ENCODE data around the gene TCF23.
"Not testable (repeated sequence)": the region's sequence is repeated elsewhere in the genome, so short reads cannot be mapped to it uniquely, and the experiment has no call there.

TCF23 gene

DNA sequence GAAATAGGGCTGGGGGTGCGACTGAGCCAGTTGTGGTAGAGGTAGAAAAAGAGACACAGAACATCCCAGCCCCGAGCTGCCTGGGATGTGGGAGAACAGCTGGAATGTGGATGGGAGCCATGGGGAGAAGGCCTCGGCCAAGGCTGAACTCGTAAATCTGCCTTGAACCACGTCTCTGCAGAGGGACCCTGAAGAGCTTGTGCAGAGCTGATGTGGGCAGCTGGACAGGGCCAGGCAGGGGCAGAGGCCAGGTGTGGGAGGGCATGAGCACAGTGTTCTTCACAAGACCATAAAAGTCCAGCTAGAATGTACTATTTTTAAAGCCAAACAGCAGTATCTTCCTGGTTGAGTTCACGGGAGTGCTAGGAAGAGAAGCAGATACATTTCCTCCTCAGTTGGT, 5.7 kb downstream of the TCF23 start:
- no peak for DNase-seq

- DNase-seq = no peak
These were observed 6.3 kb downstream of the TCF23 start for GRCh38 chr2:27155069-27155520.

GRCh38 chr2:27158468-27158867, 9.7 kb downstream of the TCF23 start:
- DNase-seq = no peak

- DNase-seq = no peak
These were observed 10.5 kb downstream of the TCF23 start for GRCh38 chr2:27159271-27159670.

DNA sequence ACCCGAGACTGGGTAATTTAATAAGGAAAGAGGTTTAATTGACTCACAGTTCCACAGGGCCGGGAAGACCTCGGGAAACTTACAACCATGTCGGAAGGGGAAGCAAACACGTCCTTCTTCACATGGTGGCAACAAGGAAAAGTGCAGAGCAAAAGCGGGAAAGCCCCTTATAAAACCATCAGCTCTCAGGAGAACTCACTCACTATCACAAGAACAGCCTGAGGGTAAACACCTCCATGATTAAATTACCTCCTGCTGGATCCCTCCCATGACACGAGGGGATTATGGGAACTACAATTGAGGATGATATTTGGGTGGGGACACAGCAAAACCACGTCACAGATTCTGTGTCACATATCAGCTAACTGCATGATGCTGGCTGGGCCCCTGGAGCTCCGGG, 11.4 kb downstream of the TCF23 start:
- no peak for DNase-seq

GRCh38 chr2:27162151-27163121, 13.6 kb downstream of the TCF23 start:
- DNase-seq = no peak

DNA sequence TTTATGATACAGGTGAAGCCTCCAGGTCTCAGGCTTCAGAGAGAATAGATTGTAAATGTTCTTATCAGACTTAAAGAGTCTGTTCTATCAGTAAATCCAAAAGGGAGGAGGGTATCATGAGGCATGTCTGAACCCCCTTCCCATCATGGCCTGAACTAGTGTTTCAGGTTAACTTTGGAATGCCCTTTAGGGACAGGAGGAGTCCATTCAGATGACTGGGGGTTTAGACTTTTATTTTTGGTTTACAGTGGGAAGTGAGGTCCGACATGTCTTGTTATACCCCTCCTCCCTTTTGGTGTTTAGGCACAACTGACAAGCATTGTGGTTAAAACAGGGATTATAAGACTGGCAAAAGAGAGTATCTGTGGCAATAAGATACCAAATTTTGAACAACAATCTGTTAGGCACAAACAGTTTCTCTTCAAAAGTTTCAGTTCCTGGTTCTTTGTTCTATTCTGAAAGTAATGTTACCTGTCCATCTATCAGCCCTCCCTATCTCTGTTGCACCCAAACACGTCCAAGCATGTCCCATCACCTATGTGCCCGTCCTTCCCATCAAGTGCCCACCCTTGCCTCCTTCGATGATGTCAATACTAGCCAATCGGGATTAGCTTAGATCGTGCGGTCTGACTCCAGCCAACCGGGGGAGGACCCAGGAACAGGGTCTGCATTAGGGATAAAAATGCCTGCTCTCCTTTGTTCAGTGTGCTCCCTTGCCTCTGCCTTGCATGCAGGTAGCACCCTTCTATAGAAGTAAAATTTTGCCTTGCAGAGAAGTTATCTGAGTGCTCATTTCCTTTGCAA, 16.4 kb downstream of the TCF23 start:
- DNase-seq = no peak

DNA sequence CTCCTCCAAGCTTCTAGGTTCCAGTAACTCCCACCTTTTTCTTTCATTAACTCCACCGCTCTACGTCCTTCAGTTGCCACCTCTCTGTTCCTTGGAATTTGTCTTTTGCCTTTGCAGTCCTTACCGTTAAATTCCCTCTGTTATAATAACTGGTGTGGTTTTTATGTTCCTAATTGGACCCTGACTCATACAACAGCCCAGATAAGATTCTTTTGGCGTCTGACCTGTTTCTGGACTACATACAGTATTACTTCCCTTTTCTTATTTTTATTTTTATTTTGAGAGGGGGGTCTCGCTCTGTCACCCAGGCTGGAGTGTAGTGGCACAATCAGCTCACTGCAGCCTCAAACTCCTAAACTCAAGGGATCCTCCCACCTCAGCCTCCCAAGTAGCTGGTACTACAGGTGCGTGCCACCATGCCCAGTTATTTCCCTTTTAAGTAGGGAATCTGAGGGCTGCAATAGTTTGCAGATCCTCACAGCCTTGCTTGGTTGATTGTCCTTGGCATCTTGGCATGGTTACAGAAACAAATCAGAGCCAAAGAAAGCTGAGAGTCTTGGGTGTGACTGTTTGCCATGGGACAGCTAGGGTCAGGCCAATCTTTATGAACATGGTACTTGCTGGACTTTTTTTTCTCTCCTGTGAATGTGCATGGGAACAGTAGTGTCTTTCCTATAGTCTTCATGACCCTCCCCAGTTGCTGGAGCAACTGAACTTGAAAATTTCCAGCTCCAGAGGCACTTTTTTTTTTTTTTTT, 22.0 kb downstream of the TCF23 start:
- no peak for DNase-seq

DNA sequence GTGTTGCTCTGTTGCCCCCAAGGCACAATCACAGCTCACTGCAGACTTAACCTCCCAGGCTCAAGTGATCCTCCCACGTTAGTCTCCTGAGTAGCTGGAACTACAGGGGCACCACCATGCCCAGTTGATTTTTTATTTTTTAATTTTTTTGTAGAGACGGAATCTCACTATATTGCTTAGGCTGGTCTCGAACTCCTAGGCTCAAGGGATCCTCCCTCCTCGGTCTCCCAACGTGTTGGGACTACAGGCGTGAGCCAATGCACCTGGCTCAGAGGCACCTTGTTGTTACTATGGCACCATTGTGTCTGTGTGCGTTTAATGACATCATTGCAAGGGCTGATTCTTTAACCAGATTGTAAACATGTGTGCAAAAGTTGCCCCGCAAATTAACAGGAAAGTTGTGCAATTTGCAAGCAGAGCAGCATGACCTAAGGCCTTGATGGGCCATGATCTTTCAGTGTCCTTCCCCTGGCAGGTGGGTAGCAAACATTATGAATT, 22.6 kb downstream of the TCF23 start:
- DNase-seq = no peak

DNA sequence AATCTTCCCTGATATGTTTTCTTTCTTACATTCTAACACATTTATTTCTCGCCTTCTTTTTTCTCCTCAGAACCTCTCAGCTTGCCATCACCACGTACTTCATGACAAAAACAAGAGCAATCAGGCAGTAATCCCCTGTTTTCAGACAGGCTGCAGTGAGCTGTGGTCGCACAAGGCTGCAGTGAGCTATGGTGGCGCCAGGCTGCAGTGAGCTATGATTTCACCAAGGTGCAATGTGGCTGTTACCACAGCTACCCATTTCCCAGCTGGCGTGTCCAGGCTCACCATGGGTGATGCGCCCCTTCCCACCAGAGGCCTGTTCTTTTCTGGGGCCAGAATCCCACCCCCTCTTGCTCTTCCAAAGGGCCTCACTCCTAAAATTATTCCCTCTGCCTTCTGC, 25.8 kb downstream of the TCF23 start:
- no peak for DNase-seq

GRCh38 chr2:27175330-27175729, 26.5 kb downstream of the TCF23 start:
- DNase-seq = no peak

DNA sequence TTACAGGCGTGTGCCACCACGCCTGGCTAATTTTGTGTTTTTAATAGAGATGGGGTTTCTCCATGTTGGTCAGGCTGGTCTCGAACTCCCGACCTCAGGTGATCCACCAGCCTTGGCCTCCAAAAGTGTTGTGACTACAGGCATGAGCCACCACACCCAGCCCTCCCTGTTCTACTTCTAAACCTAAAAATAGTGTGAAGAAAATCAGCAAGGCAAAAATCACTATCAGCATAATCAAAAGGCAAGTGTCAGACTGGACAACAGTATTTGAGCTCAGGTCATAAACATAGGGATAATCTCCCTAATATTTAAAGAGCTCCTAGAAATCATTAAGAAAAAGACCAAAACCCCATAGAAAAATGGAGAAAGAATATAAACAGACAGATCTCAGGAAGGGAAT, 27.0 kb downstream of the TCF23 start:
- not testable (repeated sequence) for DNase-seq

DNA sequence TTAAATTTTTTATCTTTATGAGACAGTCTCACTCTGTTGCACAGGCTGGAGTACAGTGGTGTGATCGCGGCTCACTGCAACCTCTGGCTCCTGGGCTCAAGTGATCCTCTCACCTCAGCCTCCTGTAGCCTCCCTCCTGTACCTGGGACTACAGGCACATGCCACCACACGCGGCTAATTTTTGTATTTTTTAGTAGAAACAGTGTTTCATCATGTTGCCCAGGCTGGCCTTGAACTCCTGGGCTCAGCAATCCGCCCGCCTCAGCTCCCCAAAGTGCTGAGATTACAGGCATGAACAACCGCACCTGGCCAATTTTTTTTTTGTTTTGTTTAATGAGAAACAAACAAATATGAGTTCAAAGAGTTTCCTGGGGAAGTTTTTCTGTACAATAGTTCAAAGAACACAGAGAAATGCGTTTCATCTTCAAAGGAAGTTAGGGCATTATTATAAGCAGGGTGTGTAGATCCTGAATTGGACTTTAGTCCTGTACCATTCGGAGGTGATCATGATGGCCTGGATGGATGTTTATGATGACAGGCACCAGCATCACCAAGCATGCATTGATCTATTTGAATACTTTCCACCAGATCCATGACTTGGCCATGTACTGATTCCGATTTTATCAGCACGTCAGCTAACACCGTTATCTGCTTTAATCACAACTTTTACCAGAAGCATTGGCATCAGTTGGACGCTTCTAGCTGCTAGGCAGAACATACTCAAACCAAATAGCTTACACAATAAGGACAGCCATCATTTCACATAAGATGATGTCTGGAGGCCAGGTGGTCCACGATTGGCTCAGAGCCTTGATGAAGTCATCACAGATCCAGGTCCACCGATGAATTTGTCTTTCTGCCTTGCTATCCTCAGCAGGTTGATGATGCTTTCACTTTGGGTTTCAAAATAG, 28.9 kb downstream of the TCF23 start:
- DNase-seq = no peak

DNA sequence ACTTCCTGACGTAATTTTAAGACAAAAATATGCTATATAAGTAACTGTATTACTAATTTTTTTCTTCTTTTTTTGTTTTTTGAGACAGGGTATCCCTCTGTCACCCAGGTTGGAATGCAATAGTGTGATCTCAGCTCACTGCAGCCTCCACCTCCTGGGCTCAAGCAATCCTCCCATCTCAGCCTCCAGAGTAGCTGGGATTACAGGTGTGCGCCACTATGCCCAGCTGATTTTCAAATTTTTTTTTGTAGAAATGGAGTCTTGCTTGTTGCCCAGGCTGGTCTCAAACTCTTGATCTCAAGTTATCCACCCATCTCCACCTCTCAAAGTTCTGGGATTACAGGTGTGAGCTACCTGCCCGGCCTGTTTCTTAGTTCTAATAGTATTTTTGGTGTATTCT, 29.7 kb downstream of the TCF23 start:
- DNase-seq = no peak

DNA sequence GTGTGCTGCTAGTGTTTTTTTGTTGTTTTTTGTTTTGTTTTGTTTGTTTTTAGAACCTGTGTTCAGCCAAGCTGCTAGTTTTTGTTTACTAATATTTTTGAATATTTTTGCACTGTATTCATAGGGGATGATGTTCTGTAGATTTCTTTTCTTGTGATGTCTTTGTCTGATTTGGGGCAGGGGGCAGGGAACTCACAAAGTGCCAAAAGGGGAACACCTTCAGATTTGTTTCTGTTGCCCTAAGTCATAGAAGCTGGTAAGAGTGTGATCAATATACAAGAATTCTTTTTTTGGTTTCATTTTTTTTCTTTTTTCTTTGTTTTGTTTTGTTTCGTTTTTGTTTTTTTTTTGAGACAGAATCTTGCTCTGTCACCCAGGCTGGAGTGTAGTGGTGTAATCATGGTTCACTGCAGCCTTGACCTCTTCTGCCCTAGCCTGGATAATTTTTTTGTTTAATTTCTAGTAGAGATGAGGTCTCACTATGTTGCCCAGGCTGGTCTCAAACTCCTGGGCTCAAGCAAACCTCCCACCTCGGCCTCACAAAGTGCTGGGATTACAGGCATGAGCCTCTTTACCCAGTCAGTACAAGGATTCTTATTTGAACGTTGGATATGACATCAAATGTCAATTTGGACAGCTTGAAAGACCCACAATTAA, 30.7 kb downstream of the TCF23 start:
- no peak for DNase-seq

- DNase-seq = no peak
These were observed 33.5 kb downstream of the TCF23 start for GRCh38 chr2:27182346-27182745.

- no peak for DNase-seq
These were observed 35.3 kb downstream of the TCF23 start for GRCh38 chr2:27184115-27184514.

GRCh38 chr2:27185331-27186026, 36.7 kb downstream of the TCF23 start:
- DNase-seq = peak in 1 of 51 donors; percentile 40

Data from hypothalamus (tissue), 51 donors.